22Rv1 (cell line): ENCODE results near the gene CASK.

ENCODE experiments used
- ZFX ChIP-seq: fragments of 450-650 bp; IDR thresholded peaks from 2 replicates; pipeline ENCODE4 v1.6.1; 2017; ENCODE audit warnings: antibody characterized with exemption, borderline replicate concordance
- TF ChIP-seq, protein P1 (sequence below): fragments of 450-650 bp; IDR thresholded peaks from 2 replicates; pipeline ENCODE4 v1.5.1; 2017; ENCODE audit warnings: mild to moderate bottlenecking

DNA sequence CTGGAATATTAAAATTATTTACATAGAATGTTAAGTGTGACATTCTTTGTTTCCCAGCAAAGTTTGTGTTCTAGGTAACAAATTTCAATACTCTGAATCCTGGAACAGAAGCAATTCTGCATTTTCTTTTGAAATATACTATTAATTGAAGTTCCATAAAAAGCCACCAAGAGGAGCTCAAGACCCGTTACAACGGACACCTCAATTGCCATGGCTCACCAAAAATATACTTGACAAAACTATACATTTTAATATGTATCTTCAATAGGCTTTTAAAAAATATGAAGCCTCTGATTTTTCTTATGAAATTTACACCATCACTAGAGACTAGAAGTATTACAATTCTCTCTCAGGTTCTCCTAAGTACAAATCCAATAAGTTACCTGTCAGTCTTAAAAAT, 364.8 kb downstream of the CASK start:
- TF ChIP-seq, protein P1, sequence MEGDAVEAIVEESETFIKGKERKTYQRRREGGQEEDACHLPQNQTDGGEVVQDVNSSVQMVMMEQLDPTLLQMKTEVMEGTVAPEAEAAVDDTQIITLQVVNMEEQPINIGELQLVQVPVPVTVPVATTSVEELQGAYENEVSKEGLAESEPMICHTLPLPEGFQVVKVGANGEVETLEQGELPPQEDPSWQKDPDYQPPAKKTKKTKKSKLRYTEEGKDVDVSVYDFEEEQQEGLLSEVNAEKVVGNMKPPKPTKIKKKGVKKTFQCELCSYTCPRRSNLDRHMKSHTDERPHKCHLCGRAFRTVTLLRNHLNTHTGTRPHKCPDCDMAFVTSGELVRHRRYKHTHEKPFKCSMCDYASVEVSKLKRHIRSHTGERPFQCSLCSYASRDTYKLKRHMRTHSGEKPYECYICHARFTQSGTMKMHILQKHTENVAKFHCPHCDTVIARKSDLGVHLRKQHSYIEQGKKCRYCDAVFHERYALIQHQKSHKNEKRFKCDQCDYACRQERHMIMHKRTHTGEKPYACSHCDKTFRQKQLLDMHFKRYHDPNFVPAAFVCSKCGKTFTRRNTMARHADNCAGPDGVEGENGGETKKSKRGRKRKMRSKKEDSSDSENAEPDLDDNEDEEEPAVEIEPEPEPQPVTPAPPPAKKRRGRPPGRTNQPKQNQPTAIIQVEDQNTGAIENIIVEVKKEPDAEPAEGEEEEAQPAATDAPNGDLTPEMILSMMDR = peak; percentile 42
- no peak for TF ChIP-seq ZFX
